ENCODE results near the gene RPL13. TPM values are rescaled to one million over a fixed set of nuclear protein-coding genes. Genes with fewer than 3 reads are reported as not detected.
A peak's percentile ranks its signal among the peaks of the same experiment; 100 is the strongest.

Gene RPL13
- total RNA-seq, 1 donor from 2014 or later, result 2,788 TPM

GRCh38 chr16:89596957-89597649 is 36.6 kb downstream of the RPL13 start:
- no peak for DNase-seq (ENCODE audit: low spot score)

- DNase-seq (ENCODE audit: low spot score), result no peak
Observed at GRCh38 chr16:89598199-89598598, 37.7 kb downstream of the RPL13 start.

- DNase-seq (ENCODE audit: low spot score), result no peak
Observed at GRCh38 chr16:89599451-89599858, 39.0 kb downstream of the RPL13 start.

- DNase-seq (ENCODE audit: low spot score), result no peak
Observed at GRCh38 chr16:89599902-89600301, 39.4 kb downstream of the RPL13 start.

- DNase-seq (ENCODE audit: low spot score), result no peak
Observed at GRCh38 chr16:89600427-89600826, 39.9 kb downstream of the RPL13 start.

- DNase-seq (ENCODE audit: low spot score), result no peak
Observed at GRCh38 chr16:89600956-89601355, 40.5 kb downstream of the RPL13 start.

GRCh38 chr16:89601906-89602272 is 41.4 kb downstream of the RPL13 start:
- no peak for DNase-seq (ENCODE audit: low spot score)

GRCh38 chr16:89602273-89602951 is 41.9 kb downstream of the RPL13 start:
- DNase-seq (ENCODE audit: low spot score), result peak; percentile 60

- DNase-seq (ENCODE audit: low spot score), result no peak
Observed at GRCh38 chr16:89602952-89603590, 42.6 kb downstream of the RPL13 start.

- no peak for DNase-seq (ENCODE audit: low spot score)
Observed at GRCh38 chr16:89604764-89605163, 44.3 kb downstream of the RPL13 start.

- no peak for DNase-seq (ENCODE audit: low spot score)
Observed at GRCh38 chr16:89605186-89605970, 44.9 kb downstream of the RPL13 start.

GRCh38 chr16:89606006-89606405 is 45.5 kb downstream of the RPL13 start:
- no peak for DNase-seq (ENCODE audit: low spot score)

GRCh38 chr16:89607453-89607852 is 47.0 kb downstream of the RPL13 start:
- DNase-seq (ENCODE audit: low spot score), result no peak

GRCh38 chr16:89607937-89608740 is 47.7 kb downstream of the RPL13 start:
- no peak for DNase-seq (ENCODE audit: low spot score)

GRCh38 chr16:89610108-89610453 is 49.6 kb downstream of the RPL13 start:
- no peak for DNase-seq (ENCODE audit: low spot score)

GRCh38 chr16:89612415-89613166 is 52.1 kb downstream of the RPL13 start:
- no peak for DNase-seq (ENCODE audit: low spot score)

- DNase-seq (ENCODE audit: low spot score), result no peak
Observed at GRCh38 chr16:89613231-89613953, 52.9 kb downstream of the RPL13 start, which contains the start of gene DPEP1. TSS of gene DPEP1 (plus strand) at chr16:89613642. CDS start at chr16:89630411, 16,769 bp downstream.

- no peak for DNase-seq (ENCODE audit: low spot score)
Observed at GRCh38 chr16:89613954-89614459, 53.5 kb downstream of the RPL13 start.

Measured in umbilical cord (tissue), 2 donors.